ENCODE results near the gene MLIP.

The MLIP gene

GRCh38 chr6:54286141-54286540 lies 174.9 kb downstream of the MLIP start:
- Histone ChIP-seq H3K27ac (ENCODE audit: insufficient read depth, low read depth, low read length, poor library complexity, severe bottlenecking) (no peak overlapping the region), H3K27me3 (ENCODE audit: control insufficient read depth, insufficient read depth, low read length, poor library complexity, severe bottlenecking) (no peaks in the 10 kb centered on the region), H3K4me3 (ENCODE audit: insufficient read depth, low read depth, low read length) (no peak overlapping the region), H3K36me3 (ENCODE audit: control insufficient read depth, insufficient read depth, low read length) (no peaks in the 10 kb centered on the region), H3K9me3 (ENCODE audit: control insufficient read depth, low read length) (no peaks in the 10 kb centered on the region), H3K4me1 (ENCODE audit: control insufficient read depth, insufficient read depth, low read length) (no peaks in the 10 kb centered on the region)

DNA sequence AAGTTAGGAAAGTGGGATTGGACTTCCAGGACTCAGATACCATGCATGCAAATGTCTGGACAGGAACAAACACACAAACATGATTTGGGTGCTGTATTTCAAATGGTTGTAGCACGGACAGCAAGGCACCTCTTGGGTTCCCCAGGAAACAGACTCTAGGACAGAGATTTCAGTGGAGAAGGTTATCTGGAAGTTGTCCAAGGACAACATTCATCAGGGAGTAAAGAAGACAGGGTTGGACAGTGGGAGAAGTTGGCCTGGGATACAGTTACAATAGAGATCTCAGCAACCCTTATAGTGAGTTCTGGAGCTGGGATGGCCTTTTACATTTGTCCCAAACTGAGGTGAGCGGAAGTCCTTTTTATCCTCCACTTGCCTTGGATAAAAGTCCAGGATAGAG lies 177.2 kb downstream of the MLIP start:
- Histone ChIP-seq H3K27me3 (ENCODE audit: control insufficient read depth, insufficient read depth, low read length, poor library complexity, severe bottlenecking) (no peaks in the 10 kb centered on the region), H3K4me3 (ENCODE audit: insufficient read depth, low read depth, low read length) (no peak overlapping the region), H3K27ac (ENCODE audit: insufficient read depth, low read depth, low read length, poor library complexity, severe bottlenecking) (no peak overlapping the region), H3K9me3 (ENCODE audit: control insufficient read depth, low read length) (no peaks in the 10 kb centered on the region), H3K4me1 (ENCODE audit: control insufficient read depth, insufficient read depth, low read length) (no peaks in the 10 kb centered on the region), H3K36me3 (ENCODE audit: control insufficient read depth, insufficient read depth, low read length) (no peaks in the 10 kb centered on the region)
- 95 to 98% methylated on average over 2 of the region's 2 CpGs for WGBS, 2 experiments

DNA sequence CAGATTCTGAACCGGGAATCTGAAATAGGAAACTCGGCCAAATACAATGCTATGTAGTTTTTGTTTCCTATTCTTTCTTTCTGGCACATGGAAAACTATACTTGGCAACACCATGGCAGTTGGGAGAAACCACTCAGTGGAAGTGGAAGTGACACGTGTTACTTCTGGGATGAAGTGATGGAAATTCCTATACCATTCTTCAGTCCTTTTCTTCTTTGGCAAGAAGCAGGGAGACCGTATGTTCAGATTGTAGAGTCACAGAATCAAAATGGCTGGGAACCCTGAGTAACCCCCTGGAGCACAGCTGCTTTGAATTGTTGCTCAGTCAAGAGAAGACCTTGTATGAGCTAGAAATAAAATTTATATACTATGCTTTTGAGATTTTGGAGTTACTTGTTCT lies 178.2 kb downstream of the MLIP start:
- no peak overlapping the region for H3K27ac ChIP-seq (ENCODE audit: insufficient read depth, low read depth, low read length, poor library complexity, severe bottlenecking)
- 87 to 98% methylated on average over 4 of the region's 4 CpGs for WGBS, 2 experiments
- H3K27me3 ChIP-seq (ENCODE audit: control insufficient read depth, insufficient read depth, low read length, poor library complexity, severe bottlenecking): no peaks in the 10 kb centered on the region

DNA sequence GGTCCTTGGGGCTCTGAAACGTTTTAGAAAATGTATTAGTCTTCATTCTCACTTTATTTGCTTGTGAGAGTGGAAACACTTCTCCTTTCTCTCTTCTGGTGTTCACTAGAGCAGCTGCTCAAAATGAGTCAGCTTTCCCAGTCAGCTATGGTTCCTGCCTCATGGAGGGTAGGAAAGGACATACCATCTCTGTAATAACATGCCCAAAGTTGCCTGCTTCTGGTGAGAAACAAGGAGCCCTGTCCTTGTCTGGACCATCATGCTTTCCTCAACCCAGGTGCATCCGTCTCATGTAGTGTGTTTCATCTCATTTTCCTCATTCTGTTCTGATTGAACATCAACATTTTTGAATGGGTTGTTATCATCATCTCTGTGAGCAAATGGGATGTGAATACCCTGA lies 179.9 kb downstream of the MLIP start:
- H3K4me1 ChIP-seq (ENCODE audit: control insufficient read depth, insufficient read depth, low read length): no peaks in the 10 kb centered on the region
- H3K36me3 ChIP-seq (ENCODE audit: control insufficient read depth, insufficient read depth, low read length): no peaks in the 10 kb centered on the region
- H3K27me3 ChIP-seq (ENCODE audit: control insufficient read depth, insufficient read depth, low read length, poor library complexity, severe bottlenecking): no peaks in the 10 kb centered on the region
- no peaks in the 10 kb centered on the region for H3K9me3 ChIP-seq (ENCODE audit: control insufficient read depth, low read length)
- WGBS, 2 experiments: 77 to 88% methylated on average over 2 of the region's 2 CpGs
- H3K27ac ChIP-seq (ENCODE audit: insufficient read depth, low read depth, low read length, poor library complexity, severe bottlenecking): no peak overlapping the region
- H3K4me3 ChIP-seq (ENCODE audit: insufficient read depth, low read depth, low read length): no peak overlapping the region

More for the DNA sequence above, 178.2 kb downstream of the MLIP start:
- no peaks in the 10 kb centered on the region for H3K36me3 ChIP-seq (ENCODE audit: control insufficient read depth, insufficient read depth, low read length)
- no peaks in the 10 kb centered on the region for H3K9me3 ChIP-seq (ENCODE audit: control insufficient read depth, low read length)
- no peak overlapping the region for H3K4me3 ChIP-seq (ENCODE audit: insufficient read depth, low read depth, low read length)
- no peaks in the 10 kb centered on the region for H3K4me1 ChIP-seq (ENCODE audit: control insufficient read depth, insufficient read depth, low read length)

GRCh38 chr6:54291738-54292137 lies 180.5 kb downstream of the MLIP start:
- Histone ChIP-seq H3K4me1 (ENCODE audit: control insufficient read depth, insufficient read depth, low read length) (no peaks in the 10 kb centered on the region), H3K27ac (ENCODE audit: insufficient read depth, low read depth, low read length, poor library complexity, severe bottlenecking) (no peak overlapping the region), H3K9me3 (ENCODE audit: control insufficient read depth, low read length) (no peaks in the 10 kb centered on the region), H3K36me3 (ENCODE audit: control insufficient read depth, insufficient read depth, low read length) (no peaks in the 10 kb centered on the region), H3K27me3 (ENCODE audit: control insufficient read depth, insufficient read depth, low read length, poor library complexity, severe bottlenecking) (no peaks in the 10 kb centered on the region), H3K4me3 (ENCODE audit: insufficient read depth, low read depth, low read length) (no peak overlapping the region)
- 86% methylated on average over 2 of the region's 2 CpGs for WGBS, 2 experiments

DNA sequence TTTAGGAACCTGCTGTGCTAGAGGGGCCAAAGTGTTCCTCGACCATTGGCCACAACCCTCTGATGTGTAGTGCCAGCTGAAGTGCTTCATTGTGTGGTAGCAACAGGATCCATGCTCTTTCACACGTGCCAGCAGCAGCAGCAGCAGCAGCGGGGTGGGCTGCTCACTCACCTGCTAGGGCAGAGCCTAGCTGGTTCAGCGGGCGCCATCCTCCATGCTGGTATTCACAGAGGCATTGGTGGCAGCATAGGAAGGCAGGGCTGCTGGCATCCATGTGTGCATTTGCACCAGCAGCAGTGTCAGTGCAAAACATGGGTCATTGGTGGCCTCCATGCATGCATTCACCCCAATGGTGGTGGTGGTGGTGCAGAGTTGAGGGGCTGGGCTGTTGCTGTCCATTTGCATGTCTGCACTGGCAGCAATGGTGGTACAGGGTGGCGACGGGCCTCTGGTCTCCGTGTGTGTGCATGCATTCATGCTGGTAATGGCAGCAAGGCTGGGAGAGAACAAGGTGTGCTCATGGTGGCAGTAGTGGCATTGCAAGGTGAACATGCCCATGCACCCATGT lies 183.8 kb downstream of the MLIP start:
- Histone ChIP-seq H3K4me3 (ENCODE audit: insufficient read depth, low read depth, low read length) (no peak overlapping the region), H3K9me3 (ENCODE audit: control insufficient read depth, low read length) (no peaks in the 10 kb centered on the region), H3K27ac (ENCODE audit: insufficient read depth, low read depth, low read length, poor library complexity, severe bottlenecking) (no peak overlapping the region), H3K36me3 (ENCODE audit: control insufficient read depth, insufficient read depth, low read length) (no peaks in the 10 kb centered on the region), H3K4me1 (ENCODE audit: control insufficient read depth, insufficient read depth, low read length) (no peaks in the 10 kb centered on the region), H3K27me3 (ENCODE audit: control insufficient read depth, insufficient read depth, low read length, poor library complexity, severe bottlenecking) (no peaks in the 10 kb centered on the region)
- 94% methylated on average over 8 of the region's 8 CpGs for WGBS, 2 experiments

GRCh38 chr6:54299542-54300269 lies 188.5 kb downstream of the MLIP start:
- no peaks in the 10 kb centered on the region for H3K36me3 ChIP-seq (ENCODE audit: control insufficient read depth, insufficient read depth, low read length)
- no peaks in the 10 kb centered on the region for H3K9me3 ChIP-seq (ENCODE audit: control insufficient read depth, low read length)
- no peaks in the 10 kb centered on the region for H3K27me3 ChIP-seq (ENCODE audit: control insufficient read depth, insufficient read depth, low read length, poor library complexity, severe bottlenecking)
- no peaks in the 10 kb centered on the region for H3K4me1 ChIP-seq (ENCODE audit: control insufficient read depth, insufficient read depth, low read length)
- H3K4me3 ChIP-seq (ENCODE audit: insufficient read depth, low read depth, low read length): no peak overlapping the region
- H3K27ac ChIP-seq (ENCODE audit: insufficient read depth, low read depth, low read length, poor library complexity, severe bottlenecking): no peak overlapping the region
- 89 to 91% methylated on average over 1 to 2 of the region's 2 CpGs for WGBS, 2 experiments

DNA sequence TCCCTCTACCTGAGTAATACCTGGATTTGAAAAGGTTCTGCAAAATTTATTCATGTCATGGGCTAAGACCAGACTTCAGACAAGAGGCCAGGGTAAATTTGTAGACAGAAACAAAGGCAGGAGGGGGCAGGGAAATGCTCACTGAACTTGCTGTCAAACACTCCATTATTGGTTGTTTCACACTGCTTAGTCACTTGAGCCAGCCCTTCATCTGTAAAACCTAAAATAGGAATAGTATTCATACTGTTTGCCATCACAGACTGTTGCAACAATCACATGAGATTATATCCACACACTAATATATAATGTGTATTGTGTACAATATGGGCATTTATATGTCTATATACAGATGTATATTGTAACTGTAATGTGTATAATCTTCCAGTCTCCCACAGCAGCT lies 190.5 kb downstream of the MLIP start:
- Histone ChIP-seq H3K27me3 (ENCODE audit: control insufficient read depth, insufficient read depth, low read length, poor library complexity, severe bottlenecking) (no peaks in the 10 kb centered on the region), H3K36me3 (ENCODE audit: control insufficient read depth, insufficient read depth, low read length) (no peaks in the 10 kb centered on the region), H3K4me1 (ENCODE audit: control insufficient read depth, insufficient read depth, low read length) (no peaks in the 10 kb centered on the region), H3K9me3 (ENCODE audit: control insufficient read depth, low read length) (no peaks in the 10 kb centered on the region), H3K4me3 (ENCODE audit: insufficient read depth, low read depth, low read length) (no peak overlapping the region), H3K27ac (ENCODE audit: insufficient read depth, low read depth, low read length, poor library complexity, severe bottlenecking) (no peak overlapping the region)

DNA sequence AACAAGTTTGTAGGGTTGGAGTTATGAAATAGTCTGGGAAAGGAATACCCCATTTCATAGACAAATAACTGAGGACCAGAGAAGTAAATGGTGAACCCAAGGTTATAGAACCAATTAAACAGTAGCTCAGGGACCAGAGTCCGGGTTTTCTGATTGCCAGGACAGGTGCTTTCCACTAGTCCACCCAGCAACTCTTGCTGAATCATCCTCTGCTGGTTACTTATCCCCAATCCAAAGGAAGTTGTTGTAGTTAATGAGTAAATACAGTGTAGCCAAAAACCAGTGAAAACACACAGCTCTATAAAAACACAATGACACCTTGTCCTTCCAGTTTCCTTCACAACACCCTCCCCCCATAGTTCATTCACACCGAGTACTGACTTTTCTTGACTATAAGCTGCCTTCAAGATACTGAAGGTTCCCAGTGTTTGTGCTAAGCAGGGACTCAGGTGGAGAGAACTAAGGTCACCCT lies 196.2 kb downstream of the MLIP start:
- 89 to 96% methylated on average over 2 of the region's 2 CpGs for WGBS, 2 experiments

GRCh38 chr6:54308289-54308985 lies 197.2 kb downstream of the MLIP start, which contains the start of gene TINAG:
TSS of gene TINAG (plus strand) at chr6:54308441. CDS start at chr6:54308551, 110 bp downstream.
- no peaks in the 10 kb centered on the region for H3K27me3 ChIP-seq (ENCODE audit: control insufficient read depth, insufficient read depth, low read length, poor library complexity, severe bottlenecking)
- H3K4me1 ChIP-seq (ENCODE audit: control insufficient read depth, insufficient read depth, low read length): no peaks in the 10 kb centered on the region
- H3K4me3 ChIP-seq (ENCODE audit: insufficient read depth, low read depth, low read length): no peak within 1 kb of the TSS
- no peaks in the 10 kb centered on the region for H3K36me3 ChIP-seq (ENCODE audit: control insufficient read depth, insufficient read depth, low read length)
- H3K27ac ChIP-seq (ENCODE audit: insufficient read depth, low read depth, low read length, poor library complexity, severe bottlenecking): no peak within 1 kb of the TSS
- whole genome bisulfite sequencing, 2 experiments: 93 to 97% methylated on average over 9 to 10 of the region's 10 CpGs
- H3K9me3 ChIP-seq (ENCODE audit: control insufficient read depth, low read length): no peaks in the 10 kb centered on the region

More for the DNA sequence above, 196.2 kb downstream of the MLIP start:
- no peaks in the 10 kb centered on the region for H3K9me3 ChIP-seq (ENCODE audit: control insufficient read depth, low read length)
- no peaks in the 10 kb centered on the region for H3K4me1 ChIP-seq (ENCODE audit: control insufficient read depth, insufficient read depth, low read length)
- H3K27ac ChIP-seq (ENCODE audit: insufficient read depth, low read depth, low read length, poor library complexity, severe bottlenecking): no peak overlapping the region
- H3K36me3 ChIP-seq (ENCODE audit: control insufficient read depth, insufficient read depth, low read length): no peaks in the 10 kb centered on the region
- H3K27me3 ChIP-seq (ENCODE audit: control insufficient read depth, insufficient read depth, low read length, poor library complexity, severe bottlenecking): no peaks in the 10 kb centered on the region
- no peak overlapping the region for H3K4me3 ChIP-seq (ENCODE audit: insufficient read depth, low read depth, low read length)
